OCI-LY3 (cell line): ENCODE data around the gene PKM.
A peak's percentile ranks its signal among the peaks of the same experiment; 100 is the strongest.

ENCODE experiments used
- H2AFZ ChIP-seq: fragments of 200-600, 300-600 bp; shearing (Covaris generic); 2 replicates; pipeline ENCODE4 v1.6.0; 2014; ENCODE audit warnings: antibody characterized with exemption, low read depth, low read length
- H3K27ac ChIP-seq: fragments of 200-600, 300-600 bp; sonication (generic); 2 replicates; pipeline ENCODE4 v1.5.1; 2014; ENCODE audit warnings: mild to moderate bottlenecking, low read length, moderate library complexity, mixed read lengths
- H3K27me3 ChIP-seq: fragments of 200-600, 300-600 bp; sonication (generic); 2 replicates; pipeline ENCODE4 v1.6.1; 2014; ENCODE audit warnings: low read depth, low read length, mixed read lengths
- H3K36me3 ChIP-seq: fragments of 200-600, 300-600 bp; sonication (generic); replicated peaks from 2 replicates; pipeline ENCODE3; 2014; ENCODE audit warnings: low read depth, low read length, mixed read lengths
- H3K4me1 ChIP-seq: fragments of 300-600, 200-600 bp; sonication (generic); 2 replicates; pipeline ENCODE4 v1.6.1; 2014; ENCODE audit warnings: low read length, mixed read lengths
- H3K4me2 ChIP-seq: fragments of 200-600, 300-600 bp; sonication (generic); 2 replicates; pipeline ENCODE4 v1.6.1; 2014; ENCODE audit warnings: low read length, mixed read lengths
- H3K4me3 ChIP-seq: fragments of 300-600, 200-600 bp; sonication (generic); 2 replicates; pipeline ENCODE4 v1.5.1; 2014; ENCODE audit warnings: antibody characterized with exemption, mild to moderate bottlenecking, low read length, moderate library complexity
- H3K79me2 ChIP-seq: fragments of 300-600, 200-600 bp; shearing (Covaris generic); 2 replicates; pipeline ENCODE4 v1.6.1; 2014; ENCODE audit warnings: mild to moderate bottlenecking, low read length, mixed read lengths
- H3K9ac ChIP-seq: fragments of 300-600, 200-600 bp; shearing (Covaris generic); 2 replicates; pipeline ENCODE4 v1.6.0; 2014; ENCODE audit warnings: mild to moderate bottlenecking, low read length, moderate library complexity
- H3K9me3 ChIP-seq: fragments of 200-600, 300-600 bp; shearing (Covaris generic); 2 replicates; pipeline ENCODE4 v1.6.1; 2014; ENCODE audit warnings: low read length, mixed read lengths; ENCODE audit not compliant: insufficient read depth
- H4K20me1 ChIP-seq: fragments of 200-600, 300-600 bp; sonication (generic); 2 replicates; pipeline ENCODE4 v1.6.1; 2016; ENCODE audit warnings: low read length, mixed read lengths; ENCODE audit not compliant: insufficient read depth
- CTCF ChIP-seq: fragments of 200-600, 300-600 bp; sonication (generic); IDR thresholded peaks from 2 replicates; pipeline ENCODE4 v1.5.1; 2014; ENCODE audit warnings: antibody characterized with exemption, low read length, low read depth
- EZH2phosphoT487 ChIP-seq: fragments of 200-600 bp; shearing (Covaris generic); IDR thresholded peaks from 2 replicates; pipeline ENCODE4 v1.6.1; 2018; ENCODE audit warnings: antibody characterized with exemption, mixed run types, low read depth

The PKM gene

GRCh38 chr15:72160696-72161245 lies 70.2 kb downstream of the PKM start:
- no peak overlapping the region for H3K4me3 ChIP-seq
- H3K9me3 ChIP-seq = no peaks in the 10 kb centered on the region
- H4K20me1 ChIP-seq = no peaks in the 10 kb centered on the region
- TF ChIP-seq EZH2phosphoT487 (no peak), CTCF (no peak)
- no peak overlapping the region for H3K4me2 ChIP-seq
- H3K9ac ChIP-seq = no peak overlapping the region
- H3K36me3 ChIP-seq = no peaks in the 10 kb centered on the region
- no peaks in the 10 kb centered on the region for H3K27me3 ChIP-seq
- no peak overlapping the region for H3K27ac ChIP-seq
- H3K79me2 ChIP-seq = no peaks in the 10 kb centered on the region
- no peak overlapping the region for H2AFZ ChIP-seq
- H3K4me1 ChIP-seq = peaks cover 4% of the 10 kb centered on the region

GRCh38 chr15:72156928-72157327 lies 74.1 kb downstream of the PKM start:
- TF ChIP-seq CTCF = no peak
- no peak for TF ChIP-seq EZH2phosphoT487

GRCh38 chr15:72155635-72156616 lies 75.1 kb downstream of the PKM start:
- Histone ChIP-seq H3K79me2 (no peaks in the 10 kb centered on the region), H3K9ac (peak overlapping the region; percentile 66), H3K27ac (no peak overlapping the region), H2AFZ (peak overlapping the region; percentile 90), H3K4me1 (peaks cover 10% of the 10 kb centered on the region), H3K9me3 (no peaks in the 10 kb centered on the region), H3K27me3 (no peaks in the 10 kb centered on the region), H4K20me1 (no peaks in the 10 kb centered on the region), H3K4me2 (peak overlapping the region; percentile 80), H3K36me3 (no peaks in the 10 kb centered on the region), H3K4me3 (peak overlapping the region; percentile 78)
- TF ChIP-seq EZH2phosphoT487 = no peak
- TF ChIP-seq CTCF = peak; percentile 99

More at GRCh38 chr15:72156928-72157327, 74.1 kb downstream of the PKM start:
- Histone ChIP-seq H3K4me3 (no peak overlapping the region), H3K9me3 (no peaks in the 10 kb centered on the region), H3K4me2 (no peak overlapping the region), H3K36me3 (no peaks in the 10 kb centered on the region), H4K20me1 (no peaks in the 10 kb centered on the region), H3K27me3 (no peaks in the 10 kb centered on the region), H3K4me1 (peaks cover 10% of the 10 kb centered on the region), H2AFZ (no peak overlapping the region), H3K27ac (no peak overlapping the region), H3K79me2 (no peaks in the 10 kb centered on the region), H3K9ac (no peak overlapping the region)

DNA sequence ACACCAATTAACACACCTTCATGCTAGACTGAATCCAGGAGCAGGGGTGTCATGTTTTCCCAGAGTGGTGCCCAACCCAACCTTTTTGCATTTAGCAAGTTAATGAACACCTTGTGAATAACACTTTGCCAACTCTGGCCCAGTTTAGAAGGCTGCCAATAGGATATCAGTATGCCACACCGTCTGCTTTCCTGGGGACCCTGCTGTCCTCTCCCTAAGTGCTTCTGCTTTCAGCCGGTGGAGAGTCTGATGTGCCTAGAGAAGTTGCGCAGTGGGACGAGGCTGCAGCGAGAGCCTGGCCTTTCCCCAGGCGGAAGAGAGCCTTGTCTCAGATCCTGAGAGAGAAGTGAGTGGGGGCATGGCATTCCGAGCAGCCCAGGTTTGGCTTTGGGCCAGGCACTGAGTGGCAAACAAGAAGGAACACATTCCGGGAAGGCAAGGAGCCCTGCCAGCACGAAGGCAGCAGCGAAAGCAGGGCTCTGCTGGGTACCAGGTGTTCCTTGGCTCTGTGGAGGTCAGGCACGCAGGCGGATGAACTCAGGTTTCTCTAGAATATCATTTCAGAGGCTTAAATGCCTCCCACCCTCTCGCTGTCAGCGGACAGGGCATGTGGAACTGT lies 75.9 kb downstream of the PKM start:
- H3K4me1 ChIP-seq = peaks cover 10% of the 10 kb centered on the region
- H4K20me1 ChIP-seq = no peaks in the 10 kb centered on the region
- H3K4me3 ChIP-seq = peak overlapping the region; percentile 78
- TF ChIP-seq EZH2phosphoT487 = no peak
- no peak for TF ChIP-seq CTCF
- peak overlapping the region; percentile 90; the same call in 1 of the 2 replicates for H2AFZ ChIP-seq
- no peaks in the 10 kb centered on the region for H3K79me2 ChIP-seq
- H3K27me3 ChIP-seq = no peaks in the 10 kb centered on the region
- H3K9me3 ChIP-seq = no peaks in the 10 kb centered on the region
- H3K4me2 ChIP-seq = peak overlapping the region; percentile 80
- H3K27ac ChIP-seq = no peak overlapping the region
- peak overlapping the region; percentile 66; the same call in 1 of the 2 replicates for H3K9ac ChIP-seq
- no peaks in the 10 kb centered on the region for H3K36me3 ChIP-seq
